BLaER1 (cell line): ENCODE data around the gene SPDEF.

Experiments used
- H3K27ac ChIP-seq: shearing (Covaris generic); formaldehyde crosslinking; 2 replicates; pipeline ENCODE4 v1.8.1; 2022
- H3K27me3 ChIP-seq: shearing (Covaris generic); formaldehyde crosslinking; 2 replicates; pipeline ENCODE4 v1.8.1; 2022
- H3K36me3 ChIP-seq: shearing (Covaris generic); formaldehyde crosslinking; 2 replicates; pipeline ENCODE4 v1.8.1; 2022
- H3K4me1 ChIP-seq: shearing (Covaris generic); formaldehyde crosslinking; 2 replicates; pipeline ENCODE4 v1.8.1; 2022
- H3K4me2 ChIP-seq: shearing (Covaris generic); formaldehyde crosslinking; 2 replicates; pipeline ENCODE4 v1.8.1; 2022
- H3K4me3 ChIP-seq: shearing (Covaris generic); formaldehyde crosslinking; 2 replicates; pipeline ENCODE4 v1.8.1; 2022
- H3K9ac ChIP-seq: shearing (Covaris generic); formaldehyde crosslinking; 2 replicates; pipeline ENCODE4 v1.8.1; 2022
- H3K9me3 ChIP-seq: shearing (Covaris generic); formaldehyde crosslinking; 2 replicates; pipeline ENCODE4 v1.8.1; 2022
- H4K20me1 ChIP-seq: shearing (Covaris generic); formaldehyde crosslinking; 2 replicates; pipeline ENCODE4 v1.8.1; 2022
- Cebpa-rat ChIP-seq: shearing (Covaris generic); IDR thresholded peaks from 2 replicates; pipeline ENCODE4 v1.8.1; 2022

SPDEF gene

DNA sequence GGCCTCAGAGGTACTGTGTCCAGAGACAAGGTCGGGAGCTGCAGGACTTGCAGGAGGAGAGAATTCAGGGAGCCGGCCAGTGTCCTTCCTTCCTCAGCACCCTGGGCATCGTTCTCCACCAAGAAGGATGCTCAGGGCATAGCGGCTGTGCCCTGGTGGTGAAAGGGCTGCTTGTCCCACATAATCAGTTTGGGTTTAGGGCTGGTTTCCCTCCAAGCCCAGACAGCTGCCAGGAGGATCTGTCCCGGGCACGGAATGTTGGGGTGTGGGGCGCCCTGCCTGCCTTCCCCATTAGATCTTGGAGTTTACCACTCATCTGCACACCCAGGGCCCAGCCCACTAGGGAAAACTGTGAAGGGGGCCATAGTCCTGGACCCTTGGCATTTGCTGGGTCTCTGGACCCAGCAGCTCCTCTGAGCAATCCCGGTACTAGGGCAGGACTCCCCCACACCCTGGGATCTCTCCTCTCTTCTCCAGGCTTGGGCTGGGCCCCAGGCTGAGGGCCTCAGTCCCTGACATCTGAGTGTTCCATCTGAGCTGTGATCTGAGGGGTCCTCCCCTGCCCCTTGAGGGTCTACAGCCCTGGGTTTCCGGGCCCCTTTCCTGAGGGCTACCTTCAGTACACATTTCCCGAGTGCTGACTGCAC is 18.6 kb upstream of the SPDEF start:
- Histone ChIP-seq H3K36me3 (no peaks in the 10 kb centered on the region), H3K27ac (no peak overlapping the region), H3K27me3 (no peaks in the 10 kb centered on the region), H3K4me1 (peaks cover 18% of the 10 kb centered on the region), H4K20me1 (no peaks in the 10 kb centered on the region), H3K9me3 (no peaks in the 10 kb centered on the region), H3K4me2 (no peak overlapping the region), H3K9ac (no peak overlapping the region), H3K4me3 (no peak overlapping the region)
- TF ChIP-seq Cebpa-rat: no peak

DNA sequence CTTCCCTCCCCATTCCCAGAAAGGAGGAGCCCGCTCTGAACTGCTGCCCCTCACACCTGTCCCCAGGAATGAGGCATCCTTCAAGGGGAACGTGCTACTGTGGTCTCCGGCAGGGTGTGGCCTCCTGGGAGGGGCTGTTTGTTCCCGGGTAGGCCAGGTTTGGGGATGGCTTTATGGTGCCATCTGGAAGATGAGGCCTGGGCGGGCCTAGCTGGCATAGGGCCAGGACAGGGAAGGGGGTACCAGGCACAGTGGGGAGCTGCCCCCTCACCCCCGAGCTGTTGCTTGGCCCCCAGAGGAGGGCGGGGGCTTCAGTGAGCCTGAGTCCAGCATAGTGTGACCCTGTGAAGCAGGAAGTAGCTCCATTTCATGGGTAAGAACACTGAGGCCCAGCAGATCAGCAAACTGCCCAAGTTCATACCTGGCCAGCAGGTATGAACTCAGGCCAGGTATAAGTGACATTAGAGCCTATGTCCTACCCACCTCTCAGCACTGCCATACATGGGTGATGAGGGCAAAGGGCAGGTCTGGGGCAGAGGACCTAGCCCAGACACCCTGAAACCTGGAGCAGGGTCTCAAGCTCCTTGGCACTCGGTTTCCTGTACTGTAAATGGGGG is 17.5 kb upstream of the SPDEF start:
- Histone ChIP-seq H3K4me3 (no peak overlapping the region), H3K27ac (no peak overlapping the region), H3K9ac (no peak overlapping the region), H3K9me3 (no peaks in the 10 kb centered on the region), H3K36me3 (no peaks in the 10 kb centered on the region), H4K20me1 (no peaks in the 10 kb centered on the region), H3K27me3 (no peaks in the 10 kb centered on the region), H3K4me2 (no peak overlapping the region), H3K4me1 (peaks cover 18% of the 10 kb centered on the region)
- no peak for TF ChIP-seq Cebpa-rat

DNA sequence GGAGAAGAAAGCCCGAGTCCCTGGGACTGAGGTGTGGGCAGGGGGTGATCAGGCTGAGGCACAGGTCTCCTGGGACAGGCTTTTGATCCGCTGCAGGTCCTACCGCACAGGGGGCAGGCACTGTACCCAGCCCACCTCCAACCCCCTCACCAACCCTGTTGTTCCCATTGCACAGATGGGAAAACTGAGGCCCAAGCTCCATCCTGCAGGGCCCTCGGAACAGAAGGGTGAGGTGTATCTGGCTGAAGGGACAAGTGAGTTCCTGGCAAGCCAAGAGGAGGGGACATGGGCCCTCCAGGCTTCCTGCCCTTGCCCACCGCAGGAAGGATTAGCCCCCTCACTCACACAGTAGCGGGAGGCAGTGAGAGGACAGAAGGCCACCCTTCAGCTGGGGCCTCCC is 16.5 kb upstream of the SPDEF start:
- Histone ChIP-seq H3K9me3 (no peaks in the 10 kb centered on the region), H3K9ac (no peak overlapping the region), H3K27me3 (no peaks in the 10 kb centered on the region), H3K4me2 (no peak overlapping the region), H3K36me3 (no peaks in the 10 kb centered on the region), H4K20me1 (no peaks in the 10 kb centered on the region), H3K4me1 (peaks cover 15% of the 10 kb centered on the region), H3K27ac (no peak overlapping the region), H3K4me3 (no peak overlapping the region)
- no peak for TF ChIP-seq Cebpa-rat

DNA sequence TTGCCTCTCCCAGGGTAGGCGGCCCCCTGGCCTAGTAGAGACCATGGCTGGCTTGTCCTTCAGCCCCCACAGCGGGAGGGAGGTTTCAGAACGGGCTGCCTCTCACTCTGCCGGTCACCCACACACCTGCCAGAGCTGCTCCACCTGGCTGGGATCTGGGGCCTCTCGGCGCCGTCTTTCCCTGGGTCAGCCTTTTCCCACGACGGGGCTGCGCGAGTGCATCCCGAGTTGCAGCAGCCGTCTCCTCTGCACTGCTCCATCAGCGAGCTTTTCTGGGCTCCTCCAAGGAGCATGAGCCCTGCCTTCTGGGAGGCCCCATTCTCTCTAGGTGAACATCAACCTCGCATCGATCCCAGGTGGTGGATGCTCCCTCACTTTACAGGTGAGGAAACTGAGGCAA is 15.9 kb upstream of the SPDEF start:
- H3K27me3 ChIP-seq: no peaks in the 10 kb centered on the region
- H3K9me3 ChIP-seq: no peaks in the 10 kb centered on the region
- H3K36me3 ChIP-seq: no peaks in the 10 kb centered on the region
- H3K9ac ChIP-seq: 0 out of 2 replicates have a peak overlapping the region, but pooled peaks have one; percentile 6
- no peak for TF ChIP-seq Cebpa-rat
- peaks cover 9% of the 10 kb centered on the region for H3K4me1 ChIP-seq
- no peaks in the 10 kb centered on the region for H4K20me1 ChIP-seq
- no peak overlapping the region for H3K4me2 ChIP-seq
- no peak overlapping the region for H3K4me3 ChIP-seq
- H3K27ac ChIP-seq: no peak overlapping the region

DNA sequence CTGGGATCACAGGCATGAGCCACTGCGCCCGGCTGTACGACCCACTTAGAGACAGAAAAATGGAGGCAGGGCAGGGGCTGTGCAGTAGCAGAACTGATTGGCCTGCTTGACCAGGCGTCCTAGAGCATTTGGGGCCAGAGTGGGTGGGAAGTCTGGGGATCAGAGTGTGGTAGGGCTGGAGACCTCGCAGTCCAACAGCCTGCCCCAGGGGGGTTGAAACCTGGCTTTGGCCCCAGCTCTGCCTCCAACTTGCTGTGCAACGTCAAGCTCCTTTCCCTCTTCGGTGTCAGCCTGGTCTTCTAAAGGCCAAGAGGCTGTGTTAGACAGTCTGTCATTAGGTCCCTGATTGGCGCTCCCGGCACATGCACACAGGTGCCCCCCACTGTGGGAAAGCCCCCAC is 15.3 kb upstream of the SPDEF start:
- no peak for TF ChIP-seq Cebpa-rat
- Histone ChIP-seq H3K4me1 (peaks cover 3% of the 10 kb centered on the region), H3K4me3 (no peak overlapping the region), H3K4me2 (no peak overlapping the region), H3K9ac (0 out of 2 replicates have a peak overlapping the region, but pooled peaks have one; percentile 6), H3K27me3 (no peaks in the 10 kb centered on the region), H3K36me3 (no peaks in the 10 kb centered on the region), H3K27ac (no peak overlapping the region), H3K9me3 (no peaks in the 10 kb centered on the region), H4K20me1 (no peaks in the 10 kb centered on the region)

DNA sequence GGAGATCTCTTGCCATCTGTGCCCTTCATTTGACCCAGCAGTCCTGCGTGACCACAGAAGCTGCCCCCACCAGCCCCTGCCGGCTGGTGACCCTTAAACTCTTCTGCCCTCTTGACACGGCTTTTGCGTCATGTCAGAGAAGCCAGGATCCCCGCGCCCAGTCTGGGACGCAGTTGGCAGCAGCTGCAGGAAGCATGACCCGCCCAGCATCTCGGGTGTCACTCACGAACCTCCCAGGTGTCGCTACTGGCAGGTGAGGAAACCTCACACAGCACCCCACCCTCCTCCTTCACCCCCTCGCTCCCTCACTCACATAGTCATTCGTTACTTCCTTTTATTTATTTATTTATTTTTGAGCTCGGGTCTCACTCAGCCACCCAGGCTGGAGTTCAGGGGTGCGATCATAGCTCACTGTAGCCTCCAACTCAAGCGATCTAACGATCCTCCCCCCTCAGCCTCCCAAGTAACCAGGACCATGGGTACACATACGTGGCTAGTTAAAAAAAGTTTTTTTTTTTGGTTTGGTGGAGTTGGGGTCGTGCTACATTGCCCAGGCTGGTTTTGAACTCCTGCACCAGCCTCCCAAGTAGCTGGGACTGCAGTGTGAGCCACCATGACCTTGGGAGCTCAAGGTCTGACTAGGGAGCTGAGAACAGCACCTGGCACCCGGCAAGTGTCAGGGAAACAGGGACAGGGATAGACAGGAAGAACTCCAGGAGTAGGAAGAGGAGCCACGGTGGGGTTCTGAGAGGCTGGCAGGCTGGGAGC is 14.1 kb upstream of the SPDEF start:
- H3K4me1 ChIP-seq: no peaks in the 10 kb centered on the region
- H3K9ac ChIP-seq: no peak overlapping the region

DNA sequence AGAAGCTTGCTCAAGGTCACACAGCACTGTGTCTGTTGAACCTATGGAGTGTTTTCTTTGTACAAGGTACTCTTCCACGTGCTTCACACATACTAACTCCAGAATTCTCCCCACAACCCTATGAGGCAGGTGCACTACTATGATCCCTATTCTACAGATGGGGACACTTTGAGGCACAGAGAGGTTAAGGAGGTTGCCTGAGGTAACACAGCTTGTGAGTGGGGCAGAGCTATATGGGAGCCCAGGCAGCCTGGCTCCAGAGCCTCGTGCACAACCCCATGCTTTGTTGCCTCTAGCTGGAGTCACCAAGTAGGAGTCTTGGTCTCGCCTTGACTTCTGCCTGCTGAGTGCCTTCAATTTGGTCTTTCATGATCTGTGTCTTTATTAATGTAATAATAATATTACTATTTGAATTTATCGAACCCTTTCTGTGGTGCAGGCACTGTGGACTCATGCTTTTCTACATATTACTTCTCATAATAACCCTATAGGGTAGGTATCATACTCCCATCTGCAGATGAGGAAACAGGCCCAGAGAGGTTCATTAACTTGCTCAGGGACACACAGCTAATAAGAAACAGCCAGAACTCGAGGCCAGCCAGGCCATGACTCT is 13.3 kb upstream of the SPDEF start:
- TF ChIP-seq Cebpa-rat: no peak
- H3K4me1 ChIP-seq: no peaks in the 10 kb centered on the region
- no peak overlapping the region for H3K4me2 ChIP-seq
- H3K27me3 ChIP-seq: no peaks in the 10 kb centered on the region
- H3K9me3 ChIP-seq: no peaks in the 10 kb centered on the region
- H3K4me3 ChIP-seq: no peak overlapping the region
- no peaks in the 10 kb centered on the region for H4K20me1 ChIP-seq
- H3K27ac ChIP-seq: no peak overlapping the region
- H3K9ac ChIP-seq: no peak overlapping the region
- no peaks in the 10 kb centered on the region for H3K36me3 ChIP-seq

More for the DNA sequence above, 14.1 kb upstream of the SPDEF start:
- TF ChIP-seq Cebpa-rat: no peak
- Histone ChIP-seq H3K27me3 (no peaks in the 10 kb centered on the region), H3K27ac (no peak overlapping the region), H3K9me3 (no peaks in the 10 kb centered on the region), H3K4me3 (no peak overlapping the region), H3K4me2 (no peak overlapping the region), H4K20me1 (no peaks in the 10 kb centered on the region), H3K36me3 (no peaks in the 10 kb centered on the region)

DNA sequence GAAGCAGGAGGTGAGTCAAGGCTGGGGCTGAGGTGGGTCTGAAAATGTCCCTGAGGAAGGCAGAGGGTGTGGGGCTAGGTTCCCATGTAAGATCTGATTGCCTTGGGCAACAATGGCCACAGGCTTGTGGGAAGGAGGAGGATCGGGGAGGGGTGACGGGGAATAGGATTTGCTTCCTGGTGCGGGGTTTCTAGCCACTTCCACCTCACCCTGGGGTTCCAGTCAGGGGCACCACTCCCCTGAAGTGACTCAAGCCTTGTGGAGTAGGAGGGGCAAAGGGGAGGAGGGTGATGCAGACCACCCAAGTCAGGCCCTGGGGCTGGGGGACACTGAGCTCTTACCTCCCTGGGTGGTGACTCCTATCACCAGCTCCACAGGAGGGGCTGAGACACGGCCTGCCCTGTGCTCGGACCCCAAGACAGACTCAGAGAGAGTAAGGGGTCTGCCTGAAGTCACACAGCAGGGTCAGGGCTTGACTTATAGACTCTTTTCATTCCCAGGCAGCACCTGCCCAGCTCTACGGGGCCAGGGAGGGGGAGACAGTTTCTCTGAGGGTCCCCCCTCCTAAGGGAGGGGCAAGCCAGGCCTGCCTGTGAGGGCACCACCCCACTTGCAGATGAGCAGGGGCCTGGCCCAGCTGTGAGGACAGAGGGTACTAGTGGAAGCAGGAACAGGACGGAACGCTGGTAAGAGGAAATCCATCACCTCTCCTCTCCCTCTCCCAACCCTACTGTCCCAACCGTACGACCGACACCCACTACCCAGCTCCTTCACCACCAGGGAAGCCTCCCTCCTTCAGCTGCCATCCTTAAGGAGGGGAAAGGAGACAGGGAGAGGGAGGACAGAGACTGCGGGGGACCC is 12.4 kb upstream of the SPDEF start:
- Histone ChIP-seq H3K4me1 (no peaks in the 10 kb centered on the region), H4K20me1 (no peaks in the 10 kb centered on the region), H3K27me3 (no peaks in the 10 kb centered on the region), H3K36me3 (no peaks in the 10 kb centered on the region), H3K4me3 (no peak overlapping the region), H3K4me2 (no peak overlapping the region), H3K9ac (no peak overlapping the region), H3K9me3 (no peaks in the 10 kb centered on the region), H3K27ac (no peak overlapping the region)
- no peak for TF ChIP-seq Cebpa-rat

DNA sequence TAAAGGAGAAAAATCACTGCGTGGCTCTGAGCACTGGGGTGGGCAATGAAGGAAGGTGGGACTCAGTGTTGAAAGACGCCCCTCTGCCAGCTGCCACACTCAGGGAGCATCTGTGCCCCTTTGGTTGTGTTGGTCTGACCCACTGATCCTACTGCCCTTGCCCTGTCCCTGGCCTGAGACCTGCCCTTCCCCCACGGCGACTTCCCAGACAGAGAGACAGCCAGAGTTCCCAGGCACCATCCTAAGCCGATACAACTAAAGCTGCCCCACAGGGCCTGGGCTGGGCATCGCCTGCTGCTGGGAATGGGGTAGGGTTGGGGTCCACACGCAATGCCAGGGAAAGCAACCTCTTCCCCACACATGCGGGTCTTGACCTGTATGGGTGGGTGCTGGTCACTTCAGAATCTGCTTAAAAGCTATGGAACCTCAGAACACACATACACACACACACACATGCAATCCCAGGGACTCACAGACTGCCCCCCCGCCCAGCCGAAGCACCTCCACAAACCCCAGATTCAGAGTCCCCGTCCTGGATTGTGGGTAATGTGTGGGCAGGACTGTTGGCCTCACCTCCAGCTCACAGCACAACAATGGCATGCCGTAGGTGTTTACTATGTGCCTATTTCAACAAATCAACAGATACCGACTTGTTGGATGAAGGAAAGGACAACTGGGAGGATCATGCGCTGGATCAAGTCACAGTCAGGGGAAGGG is 10.9 kb upstream of the SPDEF start:
- Histone ChIP-seq H3K4me2 (no peak overlapping the region), H4K20me1 (no peaks in the 10 kb centered on the region), H3K9ac (no peak overlapping the region), H3K27me3 (no peaks in the 10 kb centered on the region), H3K4me1 (no peaks in the 10 kb centered on the region), H3K36me3 (no peaks in the 10 kb centered on the region), H3K9me3 (no peaks in the 10 kb centered on the region), H3K4me3 (no peak overlapping the region), H3K27ac (no peak overlapping the region)
- TF ChIP-seq Cebpa-rat: no peak
